HepG2 (cell line): ENCODE measurements around the gene RDH11. TPM values are rescaled to one million over a fixed set of nuclear protein-coding genes. Genes with fewer than 3 reads are reported as not detected.

ENCODE experiments used
- ATAC-seq: fragments of 200-7000 bp; cut with Tn5 transposase; 3 replicates; pipeline ENCODE4 v1.9.1; 2020; ENCODE audit warnings: mild to moderate bottlenecking, moderate library complexity
- BruUV-seq: library from RNA; stranded (reverse); fragments of 400-500 nt; replicated peaks from 2 replicates; lab custom pipeline; 2021; lab: Mats Ljungman, UMichigan
- CTCF ChIA-PET: fragments of 300-600 bp; formaldehyde crosslinking; extraction: SDS; loops from one replicate; lab custom pipeline; 2021; ENCODE audit warnings: low total read pairs, inconsistent platforms, low intra/inter-chr PET ratio; lab: Yijun Ruan, JAX
- POLR2A ChIA-PET: fragments of 350-600 bp; sonication (Branson Sonifier 250); formaldehyde crosslinking; loops from one replicate; lab custom pipeline; 2020; ENCODE audit warnings: antibody characterized with exemption, inconsistent platforms; lab: Yijun Ruan, JAX
- DNase-seq: peaks from one replicate; pipeline ENCODE4 v3.0.0-alpha.2; 2015; ENCODE audit warnings: low spot score
- FAIRE-seq: peaks from 3 replicates; lab custom pipeline; 2011; peaks lifted over from hg19 to GRCh38; lab: Jason Lieb, UNC
- H2AFZ ChIP-seq: one replicate; pipeline ENCODE4 v1.6.1; 2011; ENCODE audit warnings: low read length, inconsistent platforms
- H3K27ac ChIP-seq: fragments of 300-600 bp; 3 replicates; pipeline ENCODE4 v1.8.0; 2011; ENCODE audit warnings: mixed run types, mild to moderate bottlenecking, mixed read lengths, low read length, inconsistent platforms; ENCODE audit not compliant: insufficient read depth; ENCODE audit errors: extremely low read length
- H3K27me3 ChIP-seq, 2 experiments: fragments of 200-600 bp in 1 of 2; 2 replicates in 1 of 2; 3 replicates in 1 of 2; pipeline versions ENCODE4 v1.6.0 to v1.8.0; 2011; ENCODE audit warnings: low read length in 2 of 2, mild to moderate bottlenecking in 2 of 2, moderate library complexity in 2 of 2, inconsistent platforms in 1 of 2; ENCODE audit not compliant: insufficient read depth in 2 of 2, control insufficient read depth in 1 of 2
- H3K36me3 ChIP-seq, 2 experiments: fragments of 200-600 bp in 1 of 2; replicated peaks in 1 of 2; 2 replicates in 1 of 2; 3 replicates in 1 of 2; pipeline versions ENCODE4 v1.5.1 to v1.8.0; 2011; ENCODE audit warnings: low read length in 2 of 2, inconsistent platforms in 1 of 2; ENCODE audit not compliant: insufficient read depth in 2 of 2, control insufficient read depth in 1 of 2
- H3K4me1 ChIP-seq: 2 replicates; pipeline ENCODE4 v1.5.1; 2012; ENCODE audit warnings: low read length, inconsistent platforms; ENCODE audit not compliant: insufficient read depth
- H3K4me2 ChIP-seq: 2 replicates; pipeline ENCODE4 v1.6.0; 2011; ENCODE audit warnings: low read depth, low read length, inconsistent platforms
- H3K4me3 ChIP-seq, 3 experiments: fragments of 200-600 bp in 1 of 3; sonication (generic), shearing (Covaris generic) in 1 of 3; replicated peaks in 1 of 3; 2 replicates each; pipeline ENCODE4 v1.5.1; 2011 to 2016; ENCODE audit warnings: low read length in 3 of 3, inconsistent platforms in 2 of 3, low read depth in 2 of 3, mild to moderate bottlenecking in 2 of 3, control low read depth in 1 of 3, mixed read lengths in 1 of 3; ENCODE audit not compliant: insufficient read depth in 1 of 3
- H3K79me2 ChIP-seq: one replicate; pipeline ENCODE4 v1.6.1; 2011; ENCODE audit warnings: low read length, inconsistent platforms; ENCODE audit not compliant: insufficient read depth
- H3K9ac ChIP-seq: 2 replicates; pipeline ENCODE4 v1.6.0; 2011; ENCODE audit warnings: mild to moderate bottlenecking, low read depth, low read length, inconsistent platforms; ENCODE audit not compliant: insufficient read depth
- H3K9me3 ChIP-seq: 2 replicates; pipeline ENCODE4 v1.5.1; 2012; ENCODE audit warnings: mild to moderate bottlenecking, low read length
- H4K20me1 ChIP-seq: 2 replicates; pipeline ENCODE4 v1.6.0; 2011; ENCODE audit warnings: inconsistent platforms, mild to moderate bottlenecking, low read length, moderate library complexity; ENCODE audit not compliant: insufficient read depth
- CBX1 ChIP-seq: IDR thresholded peaks from one replicate; pipeline ENCODE4 v1.6.1; 2016; ENCODE audit warnings: antibody characterized with exemption, low read depth
- HCFC1 ChIP-seq: fragments of 150-350 bp; IDR thresholded peaks from 2 replicates; pipeline ENCODE4 v1.6.1; 2014; ENCODE audit warnings: low read depth, low read length
- NCOA1 ChIP-seq: sonication (generic); formaldehyde crosslinking; IDR thresholded peaks from 2 replicates; pipeline ENCODE4 v1.9.0; 2021; ENCODE audit warnings: missing genetic modification reagents
- NFKBIZ ChIP-seq: IDR thresholded peaks from 2 replicates; pipeline ENCODE4 v1.6.1; 2018; ENCODE audit warnings: missing genetic modification reagents, missing compliant biosample characterization
- WGBS: methylation state at CpG from one replicate; pipeline ENCODE4 v1.1.6; 2017; ENCODE audit warnings: low lambda C conversion rate; 5-methylcytosine and 5-hydroxymethylcytosine counted together
- in situ Hi-C: cut with HindIII; loops from 2 replicates; pipeline ENCODE4 v1.10.0; 2017; ENCODE audit warnings: low pct_unique_long_range_greater_than_20kb; ENCODE audit not compliant: extremely low pct_ligation_motif_present
- intact Hi-C: fragments of 100-400 bp; cut with micrococcal nuclease; formaldehyde crosslinking; loops from one replicate; pipeline ENCODE4 v1.10.0; 2022; ENCODE audit not compliant: unreplicated experiment
- polyA plus RNA-seq, 8 experiments: library from polyadenylated mRNA; depleted of rRNA in 3 of 8; stranded (reverse) in 7 of 8; unstranded in 1 of 8; fragments of >200 nt; fragmentation: Illumina TruSeq in 4 of 8; extraction: Trizol in 4 of 8; gene quantifications; 2 replicates each; pipeline versions ENCODE4 v1.2.1 to v1.2.3, GENCODE V29; 2011 to 2016; ENCODE audit warnings: low read depth in 4 of 8, missing spikeins in 1 of 8, mixed read lengths in 1 of 8; ENCODE audit not compliant: insufficient read depth in 1 of 8
- total RNA-seq, 5 experiments: library from RNA; depleted of rRNA; stranded (reverse); fragments of >200 nt; fragmentation: Illumina TruSeq; extraction: Trizol; gene quantifications; 2 replicates each; pipeline ENCODE4 v1.2.3, GENCODE V29; 2016; ENCODE audit warnings: low read depth in 1 of 5
- TF ChIP-seq, protein P1 (sequence below): sonication (generic); formaldehyde crosslinking; IDR thresholded peaks from 2 replicates; pipeline ENCODE4 v1.4.0; 2020; ENCODE audit warnings: low read depth, mild to moderate bottlenecking, missing genetic modification reagents
- TF ChIP-seq, protein P2 (sequence below): sonication (generic); formaldehyde crosslinking; IDR thresholded peaks from 2 replicates; pipeline ENCODE4 v1.5.1; 2020; ENCODE audit warnings: mild to moderate bottlenecking, missing genetic modification reagents

RDH11 gene
- total and polyA plus RNA-seq, 2 of the 13 experiments (the other 11 are each of a cell fraction or from before 2014, with no cell fraction given) = 106 to 131 TPM

DNA sequence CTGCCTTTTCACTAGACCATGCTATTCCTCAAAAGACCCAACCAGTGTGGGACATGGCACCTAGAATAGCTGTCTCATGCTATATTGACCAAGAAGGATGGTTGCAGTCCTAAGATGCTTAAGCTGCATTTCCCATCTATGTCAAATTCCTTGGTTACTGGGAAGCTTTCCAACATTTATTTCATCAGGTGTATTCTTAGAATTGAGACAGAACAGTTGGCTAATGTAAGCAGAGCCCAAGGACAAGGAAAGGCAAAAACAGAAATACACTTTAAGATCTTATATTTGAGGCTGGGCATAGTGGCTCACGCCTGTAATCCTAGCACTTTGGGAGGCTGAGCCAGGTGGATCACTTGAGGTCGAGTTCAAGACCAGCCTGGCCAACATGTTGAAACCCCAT lies 51.1 kb downstream of the RDH11 start:
- ChIA-PET CTCF (no interaction called here), POLR2A (no interaction called here)
- no peak overlapping the region for H3K4me2 ChIP-seq
- no peak overlapping the region for H3K27ac ChIP-seq
- DNase-seq (no peak), FAIRE-seq (no peak), ATAC-seq (no peak)
- intact Hi-C loops = no loop called here
- in situ Hi-C loops = no loop called here
- no peak overlapping the region for H2AFZ ChIP-seq
- no peaks in the 10 kb centered on the region for H3K9me3 ChIP-seq
- H3K27me3 ChIP-seq = no peaks in the 10 kb centered on the region
- BruUV-seq = no TSS peak
- peaks cover 23 to 51% of the 10 kb centered on the region in 2 experiments for H3K36me3 ChIP-seq
- TF ChIP-seq, protein P1, sequence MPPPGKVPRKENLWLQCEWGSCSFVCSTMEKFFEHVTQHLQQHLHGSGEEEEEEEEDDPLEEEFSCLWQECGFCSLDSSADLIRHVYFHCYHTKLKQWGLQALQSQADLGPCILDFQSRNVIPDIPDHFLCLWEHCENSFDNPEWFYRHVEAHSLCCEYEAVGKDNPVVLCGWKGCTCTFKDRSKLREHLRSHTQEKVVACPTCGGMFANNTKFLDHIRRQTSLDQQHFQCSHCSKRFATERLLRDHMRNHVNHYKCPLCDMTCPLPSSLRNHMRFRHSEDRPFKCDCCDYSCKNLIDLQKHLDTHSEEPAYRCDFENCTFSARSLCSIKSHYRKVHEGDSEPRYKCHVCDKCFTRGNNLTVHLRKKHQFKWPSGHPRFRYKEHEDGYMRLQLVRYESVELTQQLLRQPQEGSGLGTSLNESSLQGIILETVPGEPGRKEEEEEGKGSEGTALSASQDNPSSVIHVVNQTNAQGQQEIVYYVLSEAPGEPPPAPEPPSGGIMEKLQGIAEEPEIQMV (CRISPR knock-in tag) = no peak
- TF ChIP-seq NCOA1 (CRISPR knock-in tag) (no peak), NFKBIZ (CRISPR knock-in tag) (no peak), HCFC1 (no peak), CBX1 (no peak)
- TF ChIP-seq, protein P2, sequence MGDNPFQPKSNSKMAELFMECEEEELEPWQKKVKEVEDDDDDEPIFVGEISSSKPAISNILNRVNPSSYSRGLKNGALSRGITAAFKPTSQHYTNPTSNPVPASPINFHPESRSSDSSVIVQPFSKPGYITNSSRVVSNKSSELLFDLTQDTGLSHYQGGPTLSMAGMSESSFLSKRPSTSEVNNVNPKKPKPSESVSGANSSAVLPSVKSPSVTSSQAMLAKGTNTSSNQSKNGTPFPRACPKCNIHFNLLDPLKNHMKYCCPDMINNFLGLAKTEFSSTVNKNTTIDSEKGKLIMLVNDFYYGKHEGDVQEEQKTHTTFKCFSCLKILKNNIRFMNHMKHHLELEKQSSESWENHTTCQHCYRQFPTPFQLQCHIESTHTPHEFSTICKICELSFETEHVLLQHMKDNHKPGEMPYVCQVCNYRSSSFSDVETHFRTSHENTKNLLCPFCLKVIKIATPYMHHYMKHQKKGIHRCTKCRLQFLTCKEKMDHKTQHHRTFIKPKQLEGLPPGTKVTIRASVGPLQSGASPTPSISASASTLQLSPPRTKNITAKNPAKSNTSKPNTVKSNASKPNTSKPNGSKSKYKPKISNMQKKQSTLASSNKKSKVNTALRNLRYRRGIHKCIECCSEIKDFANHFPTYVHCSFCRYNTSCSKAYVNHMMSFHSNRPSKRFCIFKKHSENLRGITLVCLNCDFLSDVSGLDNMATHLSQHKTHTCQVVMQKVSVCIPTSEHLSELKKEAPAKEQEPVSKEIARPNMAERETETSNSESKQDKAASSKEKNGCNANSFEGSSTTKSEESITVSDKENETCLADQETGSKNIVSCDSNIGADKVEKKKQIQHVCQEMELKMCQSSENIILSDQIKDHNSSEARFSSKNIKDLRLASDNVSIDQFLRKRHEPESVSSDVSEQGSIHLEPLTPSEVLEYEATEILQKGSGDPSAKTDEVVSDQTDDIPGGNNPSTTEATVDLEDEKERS (CRISPR knock-in tag) = no peak
- no peaks in the 10 kb centered on the region for H3K4me1 ChIP-seq
- H3K79me2 ChIP-seq = no peaks in the 10 kb centered on the region
- H4K20me1 ChIP-seq = no peaks in the 10 kb centered on the region
- WGBS = 86% methylated on average over 2 of the region's 2 CpGs
- no peak overlapping the region for H3K4me3 ChIP-seq
- H3K9ac ChIP-seq = no peak overlapping the region
